GM18951 (cell line): Measurements from ENCODE around the gene NEU1.
"Not testable (repeated sequence)": the region's sequence is repeated elsewhere in the genome, so short reads cannot be mapped to it uniquely, and the experiment has no call there.

ENCODE experiments used
- POLR2A ChIP-seq: IDR thresholded peaks from 4 replicates; pipeline ENCODE4 v1.6.1; 2011; ENCODE audit warnings: mild to moderate bottlenecking; ENCODE audit not compliant: insufficient read length, insufficient read depth; ENCODE audit errors: extremely low read depth
- in situ Hi-C: fragments of 300-500 bp; cut with MboI; formaldehyde crosslinking; loops from one replicate; pipeline ENCODE4 v1.12.0; 2022; ENCODE audit warnings: low sequenced_read_pairs, mixed read lengths, inconsistent platforms; ENCODE audit not compliant: unreplicated experiment

Gene NEU1

DNA sequence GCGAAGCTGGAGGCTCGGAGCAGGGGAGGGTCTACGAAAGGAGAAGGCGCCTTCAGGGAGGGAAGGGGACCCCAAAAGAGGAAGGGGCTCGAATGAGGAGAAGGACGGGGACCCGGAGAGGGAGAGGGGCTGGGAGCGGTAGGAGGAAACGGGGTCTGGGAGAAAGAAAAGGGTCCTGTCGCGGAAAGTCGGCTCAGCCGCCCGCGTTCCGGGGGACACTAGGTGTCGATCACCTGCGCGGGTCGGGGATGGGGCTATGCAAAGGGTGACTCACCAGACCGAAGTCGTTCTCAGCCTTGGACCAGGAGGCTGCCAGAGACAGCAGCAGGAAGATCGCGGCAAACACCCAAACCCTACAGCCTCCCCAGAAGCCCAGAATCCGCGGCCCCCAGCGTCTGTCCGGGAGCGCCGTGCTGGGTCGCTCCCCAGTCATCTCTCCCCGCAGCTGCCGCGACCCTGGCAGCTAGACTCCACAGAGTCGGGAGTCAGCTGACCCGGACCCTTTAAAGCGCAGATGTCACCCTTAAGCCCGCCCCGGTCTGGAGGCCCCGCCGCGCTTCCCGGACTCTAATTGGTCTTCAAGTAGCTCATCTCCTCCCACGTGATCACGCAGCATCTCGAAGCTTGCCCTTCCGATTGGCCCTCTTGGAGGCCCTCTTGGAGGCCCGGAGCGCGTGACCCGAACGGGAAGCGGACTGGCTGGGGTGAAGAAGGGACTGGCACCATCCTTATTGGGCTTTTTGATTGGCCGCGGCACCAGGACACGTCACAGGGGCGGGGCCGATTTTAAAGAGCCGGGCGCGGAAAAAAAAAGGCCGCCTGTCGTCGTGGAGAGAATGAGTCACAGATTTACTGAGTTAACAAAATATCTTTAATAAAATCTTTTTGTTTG, at the start of gene NEU1:
Gene NEU1, minus strand, starts transcription at position 478 of the 892 bp plus-strand sequence. Its CDS starts 45 bp downstream, at position 433.
- in situ Hi-C loops = no loop called here
- TF ChIP-seq POLR2A = peak; percentile 99

DNA sequence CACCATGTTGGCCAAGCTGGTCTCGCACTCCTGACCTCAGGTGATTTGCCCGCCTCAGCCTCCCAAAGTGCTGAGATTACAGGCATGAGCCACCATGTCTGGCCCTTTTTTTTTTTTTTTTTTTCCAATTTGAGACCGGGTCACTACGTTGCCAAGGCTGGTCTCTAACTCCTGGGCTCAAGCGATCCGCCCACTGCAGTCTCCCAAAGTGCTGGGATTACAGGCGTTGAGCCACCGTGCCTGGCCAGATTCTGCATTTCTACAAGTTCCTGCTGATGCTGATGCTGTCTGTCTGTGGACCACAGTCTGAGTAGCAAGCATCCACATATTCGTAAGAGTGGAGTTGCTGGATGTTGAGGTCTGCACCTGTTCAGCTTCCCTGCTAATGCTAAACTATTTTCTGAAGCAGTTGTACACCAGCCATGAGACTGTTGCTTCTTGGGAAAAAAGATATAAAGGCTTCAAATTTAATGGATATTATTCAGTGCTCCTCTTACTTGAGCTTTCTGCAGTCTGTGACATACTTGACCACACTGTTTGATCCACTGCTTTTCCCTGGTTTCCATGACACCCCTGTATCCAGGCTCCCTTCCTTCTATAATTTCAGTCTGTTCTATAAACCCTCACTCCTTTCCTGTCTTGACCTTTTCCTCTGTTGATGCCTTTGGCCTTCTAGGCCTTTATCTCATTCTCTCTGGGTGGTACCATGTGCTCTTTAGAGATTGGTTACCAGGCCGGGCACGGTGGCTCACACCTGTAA, 49.4 kb upstream of the NEU1 start:
- no peak for TF ChIP-seq POLR2A
- in situ Hi-C loops = no loop called here

DNA sequence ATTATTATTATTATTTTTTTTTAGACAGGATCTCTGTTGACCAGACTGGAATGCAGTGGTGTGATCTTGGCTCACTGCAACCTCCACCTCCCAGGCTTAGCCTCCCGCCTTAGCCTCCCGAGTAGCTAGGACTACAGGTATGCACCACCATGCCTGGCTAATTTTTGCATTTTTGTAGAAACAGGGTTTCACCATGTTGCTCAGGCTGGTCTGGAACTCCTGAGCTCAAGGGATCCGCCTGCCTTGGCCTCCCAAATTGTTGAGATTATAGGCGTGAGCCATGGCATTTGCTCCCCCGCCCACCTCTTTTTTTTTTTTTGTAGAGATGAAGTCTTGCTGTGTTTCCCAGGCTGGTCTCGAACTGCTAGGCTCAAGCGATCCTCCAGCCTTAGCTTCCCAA, 46.7 kb upstream of the NEU1 start:
- in situ Hi-C loops = not testable (repeated sequence)

DNA sequence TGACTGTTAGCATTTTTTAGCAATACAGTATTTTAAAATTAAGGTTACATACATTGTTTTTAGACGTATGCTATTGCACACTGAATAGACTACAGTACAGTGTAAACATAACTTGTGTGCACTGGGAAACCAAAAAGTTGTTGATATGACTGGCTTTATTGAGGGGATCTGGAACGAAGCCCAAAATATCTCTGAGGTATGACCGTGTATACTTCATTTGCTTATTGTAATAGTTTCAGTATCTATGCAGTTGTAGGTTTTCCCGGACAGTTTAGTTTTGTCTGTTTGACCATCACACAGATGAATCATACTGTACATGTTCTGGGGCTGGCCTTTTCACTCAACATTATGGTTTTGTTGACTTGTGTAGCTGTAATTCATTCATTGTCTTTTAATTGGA, 46.2 kb upstream of the NEU1 start:
- TF ChIP-seq POLR2A = no peak
- in situ Hi-C loops = no loop called here

DNA sequence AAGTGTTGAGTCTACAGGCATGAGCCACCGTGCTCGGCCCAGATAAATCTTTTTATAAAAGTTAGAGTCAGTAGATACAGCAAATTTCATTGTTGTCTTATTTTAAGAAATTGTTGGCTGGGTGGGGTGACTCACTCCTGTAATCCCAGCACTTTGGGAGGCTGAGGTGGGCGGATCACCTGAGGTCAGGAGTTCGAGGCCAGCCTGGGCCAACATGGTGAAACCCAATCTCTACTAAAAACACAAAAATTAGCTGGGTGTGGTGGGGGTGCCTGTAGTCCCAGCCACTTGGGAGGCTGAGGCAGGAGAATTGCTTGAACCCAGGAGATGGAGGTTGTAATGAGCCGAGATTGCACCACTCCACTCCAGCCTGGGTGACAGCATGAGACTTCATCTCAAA, 45.6 kb upstream of the NEU1 start:
- in situ Hi-C loops = not testable (repeated sequence)

DNA sequence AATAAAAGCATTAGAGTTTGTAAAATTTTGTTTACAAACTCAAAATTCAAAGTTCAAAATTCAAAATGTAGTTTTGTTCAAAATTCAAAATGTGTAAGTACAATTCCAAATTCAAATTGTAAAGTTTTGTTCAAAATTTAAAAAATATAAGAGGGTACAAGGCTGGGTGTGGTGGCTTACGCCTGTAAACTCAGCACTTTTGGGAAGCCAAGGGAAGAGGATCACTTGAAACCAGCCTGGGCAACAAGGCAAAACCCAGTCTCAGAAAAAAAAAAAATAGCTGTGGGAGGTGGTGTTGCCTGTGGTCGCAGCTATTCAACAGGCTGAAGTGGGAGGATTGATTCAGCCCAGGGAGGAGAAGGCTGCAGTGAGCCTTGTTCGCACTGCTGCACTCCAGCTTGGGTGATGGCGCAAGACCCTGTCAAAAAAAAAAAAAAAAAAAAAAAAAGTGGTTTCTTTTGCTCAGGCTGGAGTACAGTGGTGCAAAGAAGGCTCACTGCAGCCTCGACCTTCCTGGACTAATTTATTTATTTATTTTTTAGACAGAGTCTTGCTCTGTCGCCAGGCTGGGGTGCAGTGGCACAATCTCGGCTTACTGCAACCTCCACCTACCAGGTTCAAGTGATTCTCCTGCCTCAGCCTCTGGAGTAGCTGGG, 44.7 kb upstream of the NEU1 start:
- in situ Hi-C loops = no loop called here
- TF ChIP-seq POLR2A = no peak

DNA sequence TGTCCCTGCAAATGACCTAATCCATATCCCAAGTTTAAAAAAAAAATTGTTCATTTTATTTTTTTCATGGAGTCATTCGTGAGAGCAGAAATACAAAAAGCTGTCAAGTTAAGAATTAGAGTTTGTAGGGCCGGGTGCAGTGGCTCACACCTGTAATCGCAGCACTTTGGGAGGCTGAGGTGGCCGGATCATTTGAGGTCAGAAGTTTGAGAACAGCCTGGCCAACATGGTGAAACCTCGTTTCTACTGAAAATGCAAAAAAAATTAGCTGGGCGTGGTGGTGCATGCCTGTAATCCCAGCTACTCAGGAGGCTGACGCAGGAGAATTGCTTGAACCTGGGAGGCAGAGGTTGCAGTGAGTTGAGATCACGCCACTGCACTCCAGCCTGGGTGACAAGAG, 44.1 kb upstream of the NEU1 start:
- in situ Hi-C loops = not testable (repeated sequence)

DNA sequence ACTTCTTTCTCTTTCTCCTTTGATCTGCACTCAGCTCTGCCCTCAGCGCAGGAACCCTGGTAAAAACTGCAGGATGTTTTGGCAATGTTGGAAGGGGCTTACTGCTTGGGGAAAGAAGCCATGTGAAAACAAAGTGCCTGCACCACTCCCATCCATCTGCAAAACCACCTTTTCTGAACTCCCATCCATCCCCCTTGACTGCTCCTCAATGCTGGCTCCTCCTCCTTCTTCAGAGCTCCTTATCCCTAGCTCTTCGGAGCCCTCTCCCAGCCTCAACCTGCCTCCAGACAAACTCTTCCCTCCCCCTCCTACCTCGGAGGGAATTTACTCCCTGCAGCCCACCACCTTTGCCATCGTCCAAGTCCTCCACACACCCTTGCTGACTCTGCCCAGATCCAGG, 43.5 kb upstream of the NEU1 start:
- in situ Hi-C loops = no loop called here
- no peak for TF ChIP-seq POLR2A

DNA sequence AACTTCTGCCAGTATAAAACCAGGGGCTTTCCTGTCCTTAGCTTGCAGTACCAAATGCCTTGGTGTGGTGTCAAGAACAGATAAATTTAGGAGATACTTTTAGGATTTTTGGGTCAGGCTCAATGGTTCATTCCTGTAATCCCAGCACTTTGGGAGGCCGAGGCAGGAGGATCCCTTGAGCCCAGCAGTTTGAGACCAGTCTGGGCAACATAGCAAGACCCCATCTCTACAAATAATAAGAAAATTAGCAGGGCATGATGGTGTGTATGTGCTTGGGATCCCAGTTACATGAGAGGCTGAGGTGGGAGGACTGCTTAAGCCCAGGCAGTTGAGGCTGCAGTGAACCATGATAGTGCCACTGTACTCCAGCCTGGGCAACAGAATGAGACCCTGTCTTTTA, 42.4 kb upstream of the NEU1 start:
- no peak for TF ChIP-seq POLR2A
- in situ Hi-C loops = no loop called here

DNA sequence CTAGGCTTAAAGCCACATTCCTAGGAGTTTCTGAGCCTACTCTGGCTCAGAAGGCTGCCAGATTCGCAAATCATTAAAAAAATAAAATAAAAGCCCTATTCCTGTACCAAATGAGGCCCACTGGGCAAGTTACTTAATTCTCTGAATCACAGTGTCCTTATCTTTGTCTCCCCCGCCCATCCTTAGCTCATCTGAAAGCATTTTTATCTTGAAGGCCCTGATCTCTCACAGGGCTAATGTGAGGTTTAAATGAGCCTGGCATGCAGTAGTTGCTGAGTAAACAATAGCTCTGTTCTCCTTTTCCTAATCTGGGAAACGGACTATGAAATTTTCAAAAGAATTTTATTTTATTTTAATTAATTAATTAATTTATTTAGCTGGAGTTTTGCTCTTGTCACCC, 41.3 kb upstream of the NEU1 start:
- TF ChIP-seq POLR2A = no peak
- in situ Hi-C loops = no loop called here

DNA sequence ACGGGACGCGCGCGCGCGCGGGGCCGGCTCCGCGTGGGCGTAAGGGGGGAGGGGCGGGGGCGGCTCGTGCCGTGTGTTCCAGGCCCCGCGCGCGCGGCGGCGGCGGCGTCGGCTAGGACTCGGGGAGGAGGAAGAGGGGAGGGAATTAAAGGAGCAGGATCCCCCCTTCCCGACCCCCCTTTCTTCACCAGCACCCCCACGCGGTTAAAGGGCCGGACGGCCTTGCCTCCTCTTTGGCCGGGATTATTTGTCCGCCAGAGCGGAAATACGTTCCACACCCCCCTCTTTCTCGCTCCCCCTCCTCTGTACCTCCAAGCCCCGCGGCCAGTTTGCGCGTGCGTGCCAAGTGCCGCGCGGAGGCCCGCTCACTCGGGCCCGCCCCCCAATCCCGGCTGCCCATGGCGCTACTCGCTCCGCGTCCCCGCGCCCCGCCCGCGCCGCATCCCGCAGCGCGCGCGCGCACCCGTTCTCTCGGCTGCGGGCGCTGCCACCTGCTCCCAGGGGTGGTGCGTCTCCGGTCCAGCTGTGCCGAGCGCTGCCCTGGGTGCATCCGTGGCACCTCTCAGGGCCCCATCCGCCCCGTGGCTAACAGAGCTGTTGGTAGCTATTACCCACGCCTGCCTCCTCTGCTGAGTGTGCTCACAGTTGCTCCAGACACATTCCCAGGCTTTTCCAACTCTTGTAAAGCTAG, 39.5 kb upstream of the NEU1 start, which contains the start of gene ZBTB12:
Gene ZBTB12, minus strand, starts transcription at position 134 of the 691 bp plus-strand sequence. CDS start 781 bp downstream, outside the sequence.
- TF ChIP-seq POLR2A = peak; percentile 59
- in situ Hi-C loops = no loop called here

DNA sequence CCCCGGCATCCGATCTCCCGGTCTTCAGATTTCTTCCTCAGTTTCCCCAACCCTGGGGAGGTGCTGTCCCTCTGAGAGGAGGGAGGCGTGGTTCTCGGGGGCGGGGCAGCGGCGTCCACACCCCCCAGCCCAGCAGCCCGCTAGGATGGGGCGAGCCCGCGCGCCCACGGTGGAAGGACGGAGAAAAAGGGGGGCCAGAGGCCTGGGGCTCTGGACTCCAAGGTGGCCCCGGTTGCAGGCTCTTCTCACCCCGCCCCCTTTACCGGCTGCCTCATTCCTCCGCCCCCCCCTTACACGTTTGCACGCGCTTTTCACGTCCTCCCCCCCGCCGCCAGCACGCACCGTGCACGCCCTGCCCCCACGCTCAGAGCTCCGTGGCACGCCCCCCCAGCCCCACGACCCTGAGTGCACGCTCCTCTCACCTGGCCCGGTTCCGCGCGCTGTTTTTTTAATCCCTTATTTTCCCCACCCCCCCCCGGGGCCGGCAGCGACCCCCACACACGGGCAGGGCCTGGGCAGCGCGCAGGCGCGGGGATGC, 38.9 kb upstream of the NEU1 start:
- peak; percentile 20 for TF ChIP-seq POLR2A
- in situ Hi-C loops = no loop called here

DNA sequence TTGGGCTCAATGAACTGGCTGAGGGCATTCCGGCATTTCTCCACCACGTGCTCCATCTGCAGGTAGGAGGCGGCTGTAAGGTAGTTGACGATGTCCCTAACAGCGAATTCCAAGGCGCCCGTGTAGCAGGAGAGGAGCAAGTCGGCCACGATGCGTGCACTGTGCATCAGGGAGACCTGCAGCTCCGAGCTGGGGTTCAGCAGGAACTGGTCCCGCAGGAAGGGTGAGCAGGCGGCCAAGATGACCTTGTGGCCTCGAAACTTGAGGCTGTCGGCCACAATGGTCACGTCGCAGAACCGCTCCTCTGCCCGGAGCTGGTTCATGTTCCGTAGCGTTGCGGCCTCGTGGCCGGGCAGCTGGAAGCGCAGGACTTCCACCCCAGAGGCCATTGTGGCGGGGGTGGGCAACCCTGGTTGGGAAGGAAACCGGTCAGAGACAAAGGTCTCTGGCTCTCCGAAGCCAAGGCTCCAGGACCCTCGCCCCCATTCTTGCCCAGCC, 38.3 kb upstream of the NEU1 start:
- in situ Hi-C loops = no loop called here

More for the DNA sequence above, 38.3 kb upstream of the NEU1 start:
- TF ChIP-seq POLR2A = no peak
